IMR-90 (cell line): ENCODE measurements around the gene URI1.

Source experiments
- CEBPB ChIP-seq: IDR thresholded peaks from 2 replicates; pipeline ENCODE4 v1.6.1; 2012; ENCODE audit warnings: low read depth, low read length, improper control_type of control experiment
- CHD1 ChIP-seq: IDR thresholded peaks from 2 replicates; pipeline ENCODE4 v1.6.1; 2012; ENCODE audit warnings: low read depth, low read length, improper control_type of control experiment
- FOS ChIP-seq: fragments of 150-350 bp; IDR thresholded peaks from 2 replicates; pipeline ENCODE4 v1.6.1; 2016; ENCODE audit warnings: low read depth, low read length
- MAZ ChIP-seq: IDR thresholded peaks from 2 replicates; pipeline ENCODE4 v1.6.1; 2012; ENCODE audit warnings: low read depth, mild to moderate bottlenecking, low read length, improper control_type of control experiment, moderate library complexity, borderline replicate concordance
- POLR2A ChIP-seq: IDR thresholded peaks from 2 replicates; pipeline ENCODE4 v1.6.1; 2012; ENCODE audit warnings: mild to moderate bottlenecking, low read depth, low read length
- RAD21 ChIP-seq: IDR thresholded peaks from 2 replicates; pipeline ENCODE4 v1.6.1; 2012; ENCODE audit warnings: low read length, improper control_type of control experiment
- RFX5 ChIP-seq: IDR thresholded peaks from 2 replicates; pipeline ENCODE4 v1.8.0; 2012; ENCODE audit warnings: low read depth, mild to moderate bottlenecking, low read length, moderate library complexity
- SMC3 ChIP-seq: fragments of 150-350 bp; IDR thresholded peaks from 2 replicates; pipeline ENCODE4 v1.6.1; 2016; ENCODE audit warnings: low read depth, mild to moderate bottlenecking, antibody characterized with exemption, low read length, moderate library complexity
- TF ChIP-seq, protein P1 (sequence below): conservative IDR thresholded peaks from 2 replicates; pipeline ENCODE4 v1.5.1; 2012; ENCODE audit warnings: mild to moderate bottlenecking, low read depth, low read length, improper control_type of control experiment
- TF ChIP-seq, protein P2 (sequence below): fragments of 150-350 bp; IDR thresholded peaks from 2 replicates; pipeline ENCODE4 v1.6.1; 2017; ENCODE audit warnings: mild to moderate bottlenecking, antibody characterized with exemption, low read length, low read depth
- TF ChIP-seq, protein P3 (sequence below): fragments of 150-350 bp; IDR thresholded peaks from 2 replicates; pipeline ENCODE4 v1.6.1; 2016; ENCODE audit warnings: low read depth, mild to moderate bottlenecking, low read length, moderate library complexity, borderline replicate concordance

DNA sequence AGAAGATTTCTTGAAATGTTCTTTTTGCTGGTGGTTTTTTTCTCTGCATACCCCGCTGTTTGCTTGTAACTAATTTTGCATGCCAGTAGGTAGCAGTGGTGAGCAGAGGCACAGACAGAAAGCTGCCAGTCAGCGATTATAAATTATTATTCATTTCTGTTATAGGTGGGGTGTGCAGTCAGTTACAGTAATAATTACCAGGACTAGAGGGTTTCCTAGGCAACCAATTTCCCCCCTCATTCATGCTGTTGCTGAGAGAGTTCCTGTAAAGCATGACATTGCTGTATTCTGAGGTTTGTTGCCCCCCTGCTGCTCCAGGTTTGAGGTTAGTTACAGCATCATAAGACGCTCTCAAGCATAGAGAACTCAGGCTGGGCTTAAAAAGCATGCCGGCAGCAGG is 104.5 kb downstream of the URI1 start:
- TF ChIP-seq, protein P1, sequence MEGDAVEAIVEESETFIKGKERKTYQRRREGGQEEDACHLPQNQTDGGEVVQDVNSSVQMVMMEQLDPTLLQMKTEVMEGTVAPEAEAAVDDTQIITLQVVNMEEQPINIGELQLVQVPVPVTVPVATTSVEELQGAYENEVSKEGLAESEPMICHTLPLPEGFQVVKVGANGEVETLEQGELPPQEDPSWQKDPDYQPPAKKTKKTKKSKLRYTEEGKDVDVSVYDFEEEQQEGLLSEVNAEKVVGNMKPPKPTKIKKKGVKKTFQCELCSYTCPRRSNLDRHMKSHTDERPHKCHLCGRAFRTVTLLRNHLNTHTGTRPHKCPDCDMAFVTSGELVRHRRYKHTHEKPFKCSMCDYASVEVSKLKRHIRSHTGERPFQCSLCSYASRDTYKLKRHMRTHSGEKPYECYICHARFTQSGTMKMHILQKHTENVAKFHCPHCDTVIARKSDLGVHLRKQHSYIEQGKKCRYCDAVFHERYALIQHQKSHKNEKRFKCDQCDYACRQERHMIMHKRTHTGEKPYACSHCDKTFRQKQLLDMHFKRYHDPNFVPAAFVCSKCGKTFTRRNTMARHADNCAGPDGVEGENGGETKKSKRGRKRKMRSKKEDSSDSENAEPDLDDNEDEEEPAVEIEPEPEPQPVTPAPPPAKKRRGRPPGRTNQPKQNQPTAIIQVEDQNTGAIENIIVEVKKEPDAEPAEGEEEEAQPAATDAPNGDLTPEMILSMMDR = peak; percentile 36
- no peak for TF ChIP-seq POLR2A
- no peak for TF ChIP-seq CEBPB
- no peak for TF ChIP-seq RAD21
- peak; percentile 12; the same call in 1 of the 2 replicates for TF ChIP-seq SMC3
- TF ChIP-seq, protein P2, sequence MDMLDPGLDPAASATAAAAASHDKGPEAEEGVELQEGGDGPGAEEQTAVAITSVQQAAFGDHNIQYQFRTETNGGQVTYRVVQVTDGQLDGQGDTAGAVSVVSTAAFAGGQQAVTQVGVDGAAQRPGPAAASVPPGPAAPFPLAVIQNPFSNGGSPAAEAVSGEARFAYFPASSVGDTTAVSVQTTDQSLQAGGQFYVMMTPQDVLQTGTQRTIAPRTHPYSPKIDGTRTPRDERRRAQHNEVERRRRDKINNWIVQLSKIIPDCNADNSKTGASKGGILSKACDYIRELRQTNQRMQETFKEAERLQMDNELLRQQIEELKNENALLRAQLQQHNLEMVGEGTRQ = no peak
- no peak for TF ChIP-seq RFX5
- TF ChIP-seq FOS = no peak
- TF ChIP-seq, protein P3, sequence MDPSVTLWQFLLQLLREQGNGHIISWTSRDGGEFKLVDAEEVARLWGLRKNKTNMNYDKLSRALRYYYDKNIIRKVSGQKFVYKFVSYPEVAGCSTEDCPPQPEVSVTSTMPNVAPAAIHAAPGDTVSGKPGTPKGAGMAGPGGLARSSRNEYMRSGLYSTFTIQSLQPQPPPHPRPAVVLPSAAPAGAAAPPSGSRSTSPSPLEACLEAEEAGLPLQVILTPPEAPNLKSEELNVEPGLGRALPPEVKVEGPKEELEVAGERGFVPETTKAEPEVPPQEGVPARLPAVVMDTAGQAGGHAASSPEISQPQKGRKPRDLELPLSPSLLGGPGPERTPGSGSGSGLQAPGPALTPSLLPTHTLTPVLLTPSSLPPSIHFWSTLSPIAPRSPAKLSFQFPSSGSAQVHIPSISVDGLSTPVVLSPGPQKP = no peak
- no peak for TF ChIP-seq MAZ
- TF ChIP-seq CHD1 = no peak
